Measurements from ENCODE around the gene DDHD1.
"Not testable (repeated sequence)": the region's sequence is repeated elsewhere in the genome, so short reads cannot be mapped to it uniquely, and the experiment has no call there.

Gene DDHD1

DNA sequence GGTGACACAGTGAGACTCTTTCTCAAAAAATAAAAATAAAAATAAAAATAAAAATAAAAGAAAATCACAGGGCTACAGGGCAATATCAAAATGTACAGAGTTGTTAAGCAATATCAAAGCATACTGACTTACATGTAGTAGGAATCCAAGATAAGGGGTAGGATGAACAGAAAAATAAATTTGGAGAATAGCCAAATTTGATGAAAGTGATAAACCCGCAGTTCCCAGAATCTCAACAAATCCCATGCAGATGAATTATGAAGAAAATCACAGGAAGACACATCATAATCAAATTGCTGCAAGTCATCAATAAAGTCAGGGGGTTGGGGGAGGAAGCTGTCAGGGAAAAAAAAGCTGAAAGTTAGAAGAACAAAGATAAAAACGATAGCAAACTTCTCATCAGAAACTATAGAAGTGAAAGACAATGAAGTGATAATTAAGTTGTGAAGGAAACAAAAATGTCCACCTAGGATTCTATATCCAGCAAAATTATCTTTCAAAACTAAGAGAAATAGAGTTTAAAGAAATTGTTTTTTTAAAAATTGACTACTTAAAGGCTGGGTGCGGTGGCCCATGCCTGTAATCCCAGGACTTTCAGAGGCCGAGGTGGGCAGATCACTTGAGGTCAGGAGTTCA, 15.4 kb downstream of the DDHD1 start:
- TF ChIP-seq, protein P1, sequence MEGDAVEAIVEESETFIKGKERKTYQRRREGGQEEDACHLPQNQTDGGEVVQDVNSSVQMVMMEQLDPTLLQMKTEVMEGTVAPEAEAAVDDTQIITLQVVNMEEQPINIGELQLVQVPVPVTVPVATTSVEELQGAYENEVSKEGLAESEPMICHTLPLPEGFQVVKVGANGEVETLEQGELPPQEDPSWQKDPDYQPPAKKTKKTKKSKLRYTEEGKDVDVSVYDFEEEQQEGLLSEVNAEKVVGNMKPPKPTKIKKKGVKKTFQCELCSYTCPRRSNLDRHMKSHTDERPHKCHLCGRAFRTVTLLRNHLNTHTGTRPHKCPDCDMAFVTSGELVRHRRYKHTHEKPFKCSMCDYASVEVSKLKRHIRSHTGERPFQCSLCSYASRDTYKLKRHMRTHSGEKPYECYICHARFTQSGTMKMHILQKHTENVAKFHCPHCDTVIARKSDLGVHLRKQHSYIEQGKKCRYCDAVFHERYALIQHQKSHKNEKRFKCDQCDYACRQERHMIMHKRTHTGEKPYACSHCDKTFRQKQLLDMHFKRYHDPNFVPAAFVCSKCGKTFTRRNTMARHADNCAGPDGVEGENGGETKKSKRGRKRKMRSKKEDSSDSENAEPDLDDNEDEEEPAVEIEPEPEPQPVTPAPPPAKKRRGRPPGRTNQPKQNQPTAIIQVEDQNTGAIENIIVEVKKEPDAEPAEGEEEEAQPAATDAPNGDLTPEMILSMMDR (IDR thresholded peaks at IDR 0.05; ENCODE audit: insufficient read depth, low read length, poor library complexity, severe bottlenecking): no peak
- no peak for DNase-seq (ENCODE audit: extremely low read depth, insufficient read length)
- Histone ChIP-seq H3K4me3 (replicated peaks; ENCODE audit: low read depth, low read length) (no peak overlapping the region), H3K27me3 (replicated peaks; ENCODE audit: control insufficient read depth, insufficient read depth, low read length) (no peaks in the 10 kb centered on the region), H3K36me3 (ENCODE audit: control insufficient read depth, insufficient read depth, low read length) (no peaks in the 10 kb centered on the region)

DNA sequence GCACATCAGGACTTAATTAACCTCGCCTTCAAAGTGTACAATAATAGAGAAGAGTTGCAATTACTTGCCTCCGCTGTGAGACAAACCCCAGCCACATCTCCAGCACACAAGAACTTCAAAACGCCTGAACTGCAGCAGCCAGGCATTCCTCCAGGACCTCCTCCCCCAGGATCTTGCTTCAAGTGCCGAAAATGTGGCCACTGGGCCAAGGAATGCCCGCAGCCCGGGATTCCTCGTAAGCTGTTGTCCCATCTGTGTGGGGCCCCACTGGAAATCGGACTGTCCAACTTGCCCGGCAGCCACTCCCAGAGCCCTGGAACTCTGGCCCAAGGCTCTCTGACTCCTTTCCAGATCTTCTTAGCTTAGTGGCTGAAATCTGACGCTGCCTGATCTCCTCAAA, 22.6 kb downstream of the DDHD1 start:
- H3K4me3 ChIP-seq (replicated peaks; ENCODE audit: low read depth, low read length); DNase-seq (ENCODE audit: extremely low read depth, insufficient read length); H3K27me3 ChIP-seq (replicated peaks; ENCODE audit: control insufficient read depth, insufficient read depth, low read length); H3K36me3 ChIP-seq (ENCODE audit: control insufficient read depth, insufficient read depth, low read length): not testable (repeated sequence)

DNA sequence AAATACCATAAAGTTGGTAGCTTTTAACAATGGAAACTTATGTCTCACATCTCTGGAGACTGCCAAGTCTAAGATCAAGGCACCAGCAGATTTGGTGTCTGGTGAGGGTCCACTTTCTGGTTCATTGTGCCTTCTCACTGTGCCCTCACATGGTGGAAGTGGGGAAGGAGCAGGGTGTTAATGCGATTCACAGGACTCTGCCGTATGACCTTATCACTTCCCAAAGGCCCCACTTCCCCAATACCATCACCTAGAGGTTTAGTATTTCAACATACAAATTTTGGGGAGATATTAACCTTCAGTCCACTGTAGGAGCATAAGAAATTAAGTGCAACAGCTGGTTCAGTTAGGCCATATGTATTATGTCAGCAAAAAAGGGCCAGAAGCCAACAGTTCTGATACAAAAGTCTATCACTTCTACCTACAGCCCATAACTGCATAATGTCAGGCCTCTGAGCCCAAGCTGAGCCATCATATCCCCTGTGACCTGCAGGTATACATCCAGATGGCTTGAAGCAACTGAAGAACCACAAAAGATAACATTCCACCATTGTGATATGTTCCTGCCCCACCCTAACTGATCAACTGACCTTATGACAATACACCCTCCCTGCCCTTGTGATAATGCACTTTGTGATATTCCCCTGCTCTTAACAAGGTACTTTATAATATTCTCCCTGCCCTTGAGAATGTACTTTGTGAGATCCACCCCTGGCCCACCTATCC, 24.7 kb downstream of the DDHD1 start:
- Histone ChIP-seq H3K4me3 (replicated peaks; ENCODE audit: low read depth, low read length) (no peak overlapping the region), H3K36me3 (ENCODE audit: control insufficient read depth, insufficient read depth, low read length) (no peaks in the 10 kb centered on the region), H3K27me3 (replicated peaks; ENCODE audit: control insufficient read depth, insufficient read depth, low read length) (no peaks in the 10 kb centered on the region)
- TF ChIP-seq, protein P1 (IDR thresholded peaks at IDR 0.05; ENCODE audit: insufficient read depth, low read length, poor library complexity, severe bottlenecking): no peak
- no peak for DNase-seq (ENCODE audit: extremely low read depth, insufficient read length)

DNA sequence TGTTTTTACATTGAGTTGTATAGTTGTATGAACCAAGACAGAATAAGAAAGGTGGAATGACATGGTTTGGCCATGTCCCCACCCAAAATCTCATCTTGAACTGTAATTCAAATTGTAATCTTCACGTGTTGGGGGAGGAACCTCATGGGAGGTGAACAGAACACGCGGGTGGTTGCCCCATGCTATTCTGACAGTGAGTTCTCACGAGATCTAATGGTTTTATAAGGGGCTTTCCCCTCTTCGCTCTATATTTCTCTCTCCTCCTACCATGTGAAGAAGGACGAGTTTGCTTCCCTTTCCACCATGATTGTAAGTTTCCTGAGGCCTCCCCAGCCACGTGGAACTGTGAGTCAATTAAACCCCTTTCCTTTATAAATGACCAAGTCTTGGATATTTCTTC, 25.3 kb downstream of the DDHD1 start:
- TF ChIP-seq, protein P1 (IDR thresholded peaks at IDR 0.05; ENCODE audit: insufficient read depth, low read length, poor library complexity, severe bottlenecking): no peak
- DNase-seq (ENCODE audit: extremely low read depth, insufficient read length): no peak
- Histone ChIP-seq H3K4me3 (replicated peaks; ENCODE audit: low read depth, low read length) (no peak overlapping the region), H3K27me3 (replicated peaks; ENCODE audit: control insufficient read depth, insufficient read depth, low read length) (no peaks in the 10 kb centered on the region), H3K36me3 (ENCODE audit: control insufficient read depth, insufficient read depth, low read length) (no peaks in the 10 kb centered on the region)

DNA sequence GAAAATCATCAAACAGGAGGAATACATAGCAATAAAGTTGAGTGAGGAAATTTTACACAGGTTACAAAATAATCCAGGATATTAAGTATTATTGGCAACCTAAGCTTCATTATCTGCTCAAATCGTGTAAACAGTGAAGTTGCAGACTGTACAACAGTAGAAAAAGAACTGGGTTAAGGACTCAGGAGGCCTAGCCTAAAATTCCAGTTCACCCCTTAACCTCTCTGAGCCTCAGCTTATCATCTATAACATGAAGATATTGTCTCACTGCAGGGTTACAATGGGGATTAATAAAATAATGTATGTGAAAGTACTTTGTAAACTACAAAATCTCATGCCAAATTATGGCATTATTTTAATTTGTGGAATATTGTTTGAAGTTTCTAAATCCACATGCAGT, 26.0 kb downstream of the DDHD1 start:
- H3K27me3 ChIP-seq (replicated peaks; ENCODE audit: control insufficient read depth, insufficient read depth, low read length): no peaks in the 10 kb centered on the region
- TF ChIP-seq, protein P1 (IDR thresholded peaks at IDR 0.05; ENCODE audit: insufficient read depth, low read length, poor library complexity, severe bottlenecking): no peak
- H3K36me3 ChIP-seq (ENCODE audit: control insufficient read depth, insufficient read depth, low read length): no peaks in the 10 kb centered on the region; the same call in 1 of the 2 replicates
- no peak overlapping the region for H3K4me3 ChIP-seq (replicated peaks; ENCODE audit: low read depth, low read length)
- no peak for DNase-seq (ENCODE audit: extremely low read depth, insufficient read length)

DNA sequence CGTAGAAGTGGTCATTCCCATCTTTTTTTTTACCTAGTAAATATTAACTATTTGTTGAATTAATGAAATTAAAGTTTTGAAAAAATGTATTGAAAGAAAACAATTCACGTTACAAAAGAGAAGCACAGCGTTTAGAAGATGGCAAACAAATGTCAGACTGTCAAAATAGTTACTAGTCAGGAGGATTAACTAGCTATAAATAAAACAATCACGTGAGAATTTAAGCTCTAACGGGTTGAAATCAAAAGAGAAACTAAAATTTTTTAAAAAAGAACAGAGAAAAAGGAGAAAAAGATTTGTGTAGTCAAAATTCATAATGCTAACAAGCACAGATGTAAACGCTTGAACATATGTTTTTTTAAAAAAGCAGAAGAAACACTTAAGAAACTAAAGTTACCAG, 26.4 kb downstream of the DDHD1 start:
- TF ChIP-seq, protein P1 (IDR thresholded peaks at IDR 0.05; ENCODE audit: insufficient read depth, low read length, poor library complexity, severe bottlenecking): no peak
- Histone ChIP-seq H3K4me3 (replicated peaks; ENCODE audit: low read depth, low read length) (no peak overlapping the region), H3K27me3 (replicated peaks; ENCODE audit: control insufficient read depth, insufficient read depth, low read length) (no peaks in the 10 kb centered on the region), H3K36me3 (ENCODE audit: control insufficient read depth, insufficient read depth, low read length) (no peaks in the 10 kb centered on the region; the same call in 1 of the 2 replicates)
- DNase-seq (ENCODE audit: extremely low read depth, insufficient read length): no peak

Measured in GM06990 (cell line).